HCT116 (cell line): ENCODE results near the gene HPN. TPM values are rescaled to one million over a fixed set of nuclear protein-coding genes. Genes with fewer than 3 reads are reported as not detected.

Experiments
- ATAC-seq: fragments of 200-7000 bp; cut with Tn5 transposase; 2 replicates; pipeline ENCODE4 v1.9.1; 2020; ENCODE audit warnings: mild to moderate bottlenecking, moderate library complexity
- BruUV-seq: library from RNA; stranded (reverse); fragments of 400-500 nt; replicated peaks from 2 replicates; lab custom pipeline; 2021; lab: Mats Ljungman, UMichigan
- CTCF ChIA-PET: fragments of 300-600 bp; sonication (Branson Sonifier 250); formaldehyde crosslinking; loops from one replicate; lab custom pipeline; 2021; ENCODE audit warnings: antibody characterized with exemption; lab: Charles Lee
- POLR2A ChIA-PET: fragments of 300-600, 350-600 bp; sonication (Branson Sonifier 250); formaldehyde crosslinking; loops from one replicate; lab custom pipeline; 2021; ENCODE audit warnings: antibody characterized with exemption; lab: Charles Lee
- RAD21 ChIA-PET, 2 experiments: fragments of 300-600 bp; sonication (Branson Sonifier 250); formaldehyde crosslinking; loops; one replicate each; lab custom pipeline; 2023; ENCODE audit warnings: low total read pairs in 2 of 2; ENCODE audit not compliant: uncharacterized antibody in 2 of 2, unreplicated experiment in 2 of 2, low non-redundant PET in 1 of 2; lab: Charles Lee
- DNase-seq: peaks from one replicate; pipeline ENCODE4 v3.0.0-alpha.2; 2010; ENCODE audit warnings: low read depth, low spot score
- H2AFZ ChIP-seq: fragments of 200-600 bp; shearing (Covaris generic), sonication (generic); 2 replicates; pipeline ENCODE4 v1.6.1; 2017; ENCODE audit warnings: low read depth, mixed run types, mixed read lengths, antibody characterized with exemption, low read length; ENCODE audit not compliant: poor library complexity, severe bottlenecking
- H3K27ac ChIP-seq: 2 replicates; pipeline ENCODE4 v1.5.1; 2012; ENCODE audit warnings: low read depth, low read length
- H3K27me3 ChIP-seq: fragments of 200-600 bp; sonication (generic); 2 replicates; pipeline ENCODE4 v1.6.1; 2016; ENCODE audit warnings: mixed run types, low read length, mixed read lengths; ENCODE audit not compliant: insufficient read depth
- H3K36me3 ChIP-seq, 2 experiments: fragments of 200-500 bp in 1 of 2; fragments of 200-600 bp in 1 of 2; sonication (Bioruptor generic) in 1 of 2; sonication (generic) in 1 of 2; 2 replicates each; pipeline versions ENCODE4 v1.5.1 to v1.6.1; 2014 to 2016; ENCODE audit warnings: low read length in 2 of 2, inconsistent platforms in 1 of 2, mixed read lengths in 1 of 2, mixed run types in 1 of 2; ENCODE audit not compliant: insufficient read depth in 2 of 2, control insufficient read depth in 1 of 2
- H3K4me1 ChIP-seq, 2 experiments: fragments of 200-600 bp in 1 of 2; sonication (generic) in 1 of 2; 2 replicates each; pipeline versions ENCODE4 v1.5.1 to v1.6.1; 2012 to 2017; ENCODE audit warnings: low read length in 2 of 2, inconsistent platforms in 1 of 2, mild to moderate bottlenecking in 1 of 2, mixed read lengths in 1 of 2, mixed run types in 1 of 2, moderate library complexity in 1 of 2; ENCODE audit not compliant: insufficient read depth in 2 of 2, control insufficient read depth in 1 of 2
- H3K4me2 ChIP-seq: fragments of 200-600 bp; sonication (generic); 2 replicates; pipeline ENCODE4 v1.6.1; 2017; ENCODE audit warnings: mixed run types, low read length, mixed read lengths
- H3K4me3 ChIP-seq, 2 experiments: fragments of 200-600 bp in 1 of 2; sonication (generic) in 1 of 2; replicated peaks in 1 of 2; 2 replicates each; pipeline ENCODE4 v1.5.1; 2011 to 2016; ENCODE audit warnings: low read length in 2 of 2, control low read depth in 1 of 2, low read depth in 1 of 2, mild to moderate bottlenecking in 1 of 2, mixed read lengths in 1 of 2, mixed run types in 1 of 2
- H3K79me2 ChIP-seq: fragments of 200-600 bp; sonication (generic); 2 replicates; pipeline ENCODE4 v1.6.1; 2017; ENCODE audit warnings: mild to moderate bottlenecking, mixed run types, low read length, moderate library complexity, mixed read lengths; ENCODE audit not compliant: insufficient read depth
- H3K9ac ChIP-seq: fragments of 200-600 bp; sonication (generic); 2 replicates; pipeline ENCODE4 v1.6.1; 2016; ENCODE audit warnings: low read length, mixed read lengths
- H3K9me2 ChIP-seq: fragments of 200-600 bp; sonication (generic), shearing (Covaris generic); 2 replicates; pipeline ENCODE4 v1.6.1; 2017; ENCODE audit warnings: mixed run types, mild to moderate bottlenecking, moderate library complexity; ENCODE audit not compliant: insufficient read depth
- H3K9me3 ChIP-seq, 2 experiments: fragments of 200-500 bp in 1 of 2; fragments of 200-600 bp in 1 of 2; sonication (Bioruptor generic) in 1 of 2; sonication (generic) in 1 of 2; 2 replicates each; pipeline ENCODE4 v1.6.1; 2014 to 2017; ENCODE audit warnings: low read length in 2 of 2, mixed read lengths in 2 of 2, inconsistent platforms in 1 of 2, low read depth in 1 of 2, mild to moderate bottlenecking in 1 of 2, mixed run types in 1 of 2, moderate library complexity in 1 of 2; ENCODE audit not compliant: control insufficient read depth in 1 of 2, insufficient read depth in 1 of 2
- H4K20me1 ChIP-seq: fragments of 200-600 bp; sonication (generic), shearing (Covaris generic); 2 replicates; pipeline ENCODE4 v1.6.1; 2017; ENCODE audit warnings: mixed run types, mild to moderate bottlenecking, moderate library complexity; ENCODE audit not compliant: insufficient read depth
- CBX3 ChIP-seq: IDR thresholded peaks from 2 replicates; pipeline ENCODE4 v1.6.1; 2012; ENCODE audit warnings: low read depth
- CEBPB ChIP-seq: IDR thresholded peaks from 2 replicates; pipeline ENCODE4 v1.6.1; 2012; ENCODE audit warnings: low read depth
- CTCF ChIP-seq, 3 experiments: fragments of 200-600 bp in 1 of 3; sonication (generic) in 1 of 3; IDR thresholded peaks in 2 of 3; conservative IDR thresholded peaks in 1 of 3; 2 replicates each; pipeline ENCODE4 v1.5.1; 2012 to 2017; ENCODE audit warnings: low read depth in 2 of 3, low read length in 2 of 3, antibody characterized with exemption in 1 of 3, borderline replicate concordance in 1 of 3, control low read depth in 1 of 3, mild to moderate bottlenecking in 1 of 3, mixed read lengths in 1 of 3, mixed run types in 1 of 3, moderate library complexity in 1 of 3; ENCODE audit not compliant: insufficient read depth in 1 of 3
- EGR1 ChIP-seq: IDR thresholded peaks from 2 replicates; pipeline ENCODE4 v1.6.1; 2012; ENCODE audit warnings: low read depth
- EZH2 ChIP-seq: fragments of 200-600 bp; sonication (generic); IDR thresholded peaks from 2 replicates; pipeline ENCODE4 v1.6.1; 2017; ENCODE audit warnings: antibody characterized with exemption, mixed run types
- FOSL1 ChIP-seq: IDR thresholded peaks from 2 replicates; pipeline ENCODE4 v1.6.1; 2012; ENCODE audit warnings: low read depth
- JUND ChIP-seq: IDR thresholded peaks from 2 replicates; pipeline ENCODE4 v1.6.1; 2012
- POLR2AphosphoS5 ChIP-seq: IDR thresholded peaks from 2 replicates; pipeline ENCODE4 v1.6.1; 2011; ENCODE audit warnings: mild to moderate bottlenecking, low read depth, low read length, moderate library complexity
- RAD21 ChIP-seq: IDR thresholded peaks from 2 replicates; pipeline ENCODE4 v1.6.1; 2012; ENCODE audit warnings: low read depth, mild to moderate bottlenecking
- SIN3A ChIP-seq: IDR thresholded peaks from 2 replicates; pipeline ENCODE4 v1.6.1; 2012; ENCODE audit warnings: low read depth
- SP1 ChIP-seq: IDR thresholded peaks from 2 replicates; pipeline ENCODE4 v1.6.1; 2012; ENCODE audit warnings: low read depth
- TCF7L2 ChIP-seq: IDR thresholded peaks from 2 replicates; pipeline ENCODE4 v1.7.0; 2011; ENCODE audit warnings: borderline replicate concordance, inconsistent platforms; ENCODE audit not compliant: insufficient read depth, insufficient read length; ENCODE audit errors: extremely low read depth
- YY1 ChIP-seq: IDR thresholded peaks from 2 replicates; pipeline ENCODE4 v1.6.1; 2011; ENCODE audit warnings: low read length, low read depth, moderate library complexity, mild to moderate bottlenecking; ENCODE audit not compliant: insufficient replicate concordance; ENCODE audit errors: extremely low read depth
- ZBTB33 ChIP-seq: IDR thresholded peaks from 2 replicates; pipeline ENCODE4 v1.6.1; 2011; ENCODE audit warnings: mild to moderate bottlenecking, low read length, moderate library complexity; ENCODE audit not compliant: insufficient replicate concordance; ENCODE audit errors: extremely low read depth
- ZNF274 ChIP-seq: fragments of 200-500 bp; sonication (Bioruptor generic); IDR thresholded peaks from 2 replicates; pipeline ENCODE4 v1.6.1; 2014; ENCODE audit warnings: mild to moderate bottlenecking, low read depth, low read length, inconsistent platforms
- intact Hi-C: fragments of 100-400 bp; cut with micrococcal nuclease; formaldehyde crosslinking; loops from 2 replicates; pipeline ENCODE4 v1.10.0; 2022
- total RNA-seq: library from RNA; stranded (reverse); gene quantifications from one replicate; pipeline ENCODE4 v1.2.1, GENCODE V29; 2021; ENCODE audit not compliant: unreplicated experiment

The HPN gene
- total RNA-seq, 1 experiment from 2014 or later = 0.32 TPM

DNA sequence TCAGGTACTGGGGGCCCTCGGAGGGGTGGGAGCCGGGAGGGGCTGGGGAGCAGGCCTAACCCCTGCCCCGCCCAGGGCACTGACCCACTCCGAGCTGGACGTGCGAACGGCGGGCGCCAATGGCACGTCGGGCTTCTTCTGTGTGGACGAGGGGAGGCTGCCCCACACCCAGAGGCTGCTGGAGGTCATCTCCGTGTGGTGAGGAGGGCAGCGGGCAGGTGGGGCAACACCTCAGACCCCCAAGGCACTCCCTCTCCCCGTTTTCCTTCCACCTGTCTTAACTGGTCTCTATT lies 18.2 kb downstream of the HPN start:
- H4K20me1 ChIP-seq = no peaks in the 10 kb centered on the region
- H3K27me3 ChIP-seq = no peaks in the 10 kb centered on the region
- no peak overlapping the region for H3K9ac ChIP-seq
- H3K27ac ChIP-seq = no peak overlapping the region
- no peaks in the 10 kb centered on the region for H3K9me2 ChIP-seq
- RAD21 ChIA-PET = no interaction called here
- DNase-seq (no peak), ATAC-seq (no peak)
- no peaks in the 10 kb centered on the region for H3K9me3 ChIP-seq
- H2AFZ ChIP-seq = no peak overlapping the region
- H3K4me2 ChIP-seq = no peak overlapping the region
- POLR2A ChIA-PET = no interaction called here
- peaks cover 0 to 16% of the 10 kb centered on the region in 2 experiments; a peak in 2 of 4 replicates for H3K4me1 ChIP-seq
- TF ChIP-seq SP1 (no peak), EGR1 (no peak), JUND (no peak), ZNF274 (no peak), FOSL1 (no peak), POLR2AphosphoS5 (no peak), TCF7L2 (no peak), CEBPB (no peak), CTCF (IDR thresholded peaks at IDR 0.05 in 2 of 3, conservative IDR thresholded peaks at IDR 0.05 in 1 of 3; ENCODE audit: borderline replicate concordance in 1 of 3, insufficient read depth in 1 of 3, low read depth in 2 of 3, low read length in 2 of 3) (no peak), YY1 (no peak), SIN3A (no peak), ZBTB33 (no peak), EZH2 (no peak), CBX3 (no peak), RAD21 (no peak)
- H3K79me2 ChIP-seq = no peaks in the 10 kb centered on the region
- no TSS peak for BruUV-seq
- no peaks in the 10 kb centered on the region for H3K36me3 ChIP-seq
- intact Hi-C loops = no loop called here
- no peak overlapping the region for H3K4me3 ChIP-seq
- CTCF ChIA-PET = no interaction called here
